GM18508 (cell line): ENCODE data around the gene ANAPC2.

Experiments
- ATAC-seq: cut with Tn5 transposase; IDR thresholded peaks from one replicate; pipeline ENCODE4 v1.9.1; 2021; ENCODE audit warnings: moderate number of reproducible peaks; ENCODE audit not compliant: insufficient read depth, unreplicated experiment

The ANAPC2 gene

DNA sequence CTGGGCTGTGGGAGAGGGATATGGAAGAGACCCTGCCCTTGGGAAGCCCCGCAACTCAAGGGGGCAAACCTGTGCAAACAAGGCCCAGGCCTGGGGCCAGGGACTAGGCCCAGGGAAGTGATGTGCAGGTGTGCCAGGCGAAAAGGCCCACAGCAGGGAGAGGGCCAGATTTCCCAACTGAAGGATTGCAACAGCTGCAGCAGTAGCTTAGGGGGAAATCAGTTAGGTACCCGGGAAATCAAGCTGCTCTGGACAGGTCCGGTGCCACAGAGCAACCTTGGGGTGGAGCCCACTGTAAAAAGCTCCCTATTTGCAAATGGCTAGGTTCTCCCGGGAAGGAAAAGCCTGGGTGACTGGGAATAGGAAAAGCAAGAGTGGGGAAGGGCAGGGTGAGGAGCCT is 39.0 kb downstream of the ANAPC2 start:
- no peak for ATAC-seq

DNA sequence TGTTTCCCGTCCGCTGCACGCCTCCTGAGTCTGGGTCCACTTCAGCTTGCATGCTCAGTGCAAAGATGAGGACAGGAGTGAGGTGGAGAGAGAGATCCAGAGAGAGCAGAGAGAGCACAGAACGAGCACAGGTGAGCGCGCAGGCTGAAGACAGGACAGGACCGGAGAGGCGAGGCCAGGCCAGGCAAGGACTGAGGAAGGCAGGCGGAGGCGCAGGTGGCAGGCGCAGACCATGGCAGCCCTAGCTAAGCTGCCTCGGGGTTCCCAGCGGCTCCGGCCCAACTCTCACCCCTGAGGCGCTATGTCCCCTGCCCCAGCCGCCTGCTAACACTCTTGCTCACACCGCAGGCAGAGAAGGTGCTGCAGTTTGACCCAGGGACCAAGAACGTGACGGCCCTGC is 39.7 kb downstream of the ANAPC2 start:
- ATAC-seq: no peak

DNA sequence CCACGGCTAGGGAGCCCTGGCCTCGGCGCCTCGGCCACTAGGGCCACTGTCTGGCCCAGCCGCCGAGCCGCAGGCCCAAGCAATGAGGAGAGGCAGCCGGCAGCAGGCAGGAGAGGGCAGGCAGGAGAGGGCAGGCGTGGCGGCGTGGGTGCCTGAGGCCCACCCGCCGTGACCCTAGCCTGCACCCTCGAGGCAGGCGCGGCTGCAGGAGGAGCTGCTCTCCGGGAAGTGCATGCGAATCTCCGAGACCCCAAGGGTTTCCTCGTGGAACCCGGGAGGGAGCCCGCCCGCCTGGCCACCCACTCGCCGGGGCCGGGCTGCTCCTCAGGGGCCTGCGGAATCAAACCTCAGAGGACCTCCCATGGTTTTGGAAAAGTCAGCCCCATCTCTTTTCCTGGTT is 40.1 kb downstream of the ANAPC2 start:
- ATAC-seq: no peak

DNA sequence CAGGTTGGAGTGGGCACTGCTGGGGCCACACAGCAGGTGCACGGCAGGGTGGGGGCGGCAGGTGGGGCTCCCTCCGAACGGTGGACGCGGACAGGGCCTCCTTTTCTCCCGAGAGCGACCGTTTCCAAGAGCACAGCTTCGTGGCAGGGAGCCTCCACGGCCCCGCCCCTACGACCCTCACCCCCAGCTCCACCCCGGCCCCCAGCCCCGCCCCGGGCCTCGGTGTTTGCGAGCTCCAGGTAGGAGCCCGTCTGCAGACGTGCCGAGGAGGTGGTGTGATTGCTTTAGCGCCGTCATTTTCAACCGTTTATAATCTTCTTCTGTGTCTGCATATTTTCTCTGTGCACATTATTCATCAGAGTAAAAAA is 40.6 kb downstream of the ANAPC2 start:
- ATAC-seq: no peak

DNA sequence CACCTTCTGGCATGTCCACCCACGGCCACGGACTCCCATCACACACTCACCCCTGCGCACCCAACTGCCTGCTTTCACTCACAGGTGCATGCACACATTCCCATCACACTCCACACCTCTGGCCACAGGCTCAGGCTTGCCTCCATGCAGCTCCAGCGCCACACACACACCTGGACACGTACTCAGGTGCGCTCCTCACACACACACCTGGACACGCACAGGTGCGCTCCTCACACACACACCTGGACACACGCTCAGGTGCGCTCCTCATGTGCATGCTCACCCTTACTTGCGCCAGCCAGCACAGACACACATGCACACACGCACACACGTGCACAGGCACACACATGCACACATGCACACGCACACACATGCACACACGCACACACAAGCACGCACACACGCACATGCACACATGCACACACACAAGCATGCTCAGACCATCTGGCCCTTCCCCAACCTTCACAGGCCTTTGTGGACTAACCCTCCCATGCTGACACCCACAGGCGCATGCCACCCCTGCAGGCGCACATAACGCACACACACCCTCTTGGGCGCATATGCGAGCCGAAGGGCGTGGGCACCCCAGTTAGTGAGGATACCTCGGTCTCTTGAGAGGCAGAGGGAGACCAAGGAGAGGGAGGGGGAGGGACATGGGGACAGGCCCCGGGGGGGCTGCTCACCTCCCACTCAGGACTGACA is 41.1 kb downstream of the ANAPC2 start:
- no peak for ATAC-seq

DNA sequence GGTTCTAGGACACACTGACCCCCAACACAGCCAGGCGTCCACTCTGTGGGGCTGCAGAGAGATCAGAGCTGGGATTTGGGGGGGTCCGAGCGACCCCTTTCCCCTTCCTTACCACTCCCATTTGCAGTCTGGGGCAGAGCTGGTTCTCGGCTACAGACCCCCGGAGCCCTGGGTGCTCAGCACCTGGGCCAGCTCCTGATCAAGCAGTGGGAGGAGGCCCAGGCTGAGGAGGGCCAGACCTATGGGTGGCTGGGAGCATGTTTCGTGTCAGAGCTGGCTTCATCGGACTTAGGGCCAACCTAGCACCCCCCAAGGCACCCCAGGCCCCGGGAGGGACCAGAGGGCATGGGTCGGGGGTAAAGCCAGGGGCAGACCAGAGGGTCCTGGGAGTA is 41.8 kb downstream of the ANAPC2 start:
- no peak for ATAC-seq

DNA sequence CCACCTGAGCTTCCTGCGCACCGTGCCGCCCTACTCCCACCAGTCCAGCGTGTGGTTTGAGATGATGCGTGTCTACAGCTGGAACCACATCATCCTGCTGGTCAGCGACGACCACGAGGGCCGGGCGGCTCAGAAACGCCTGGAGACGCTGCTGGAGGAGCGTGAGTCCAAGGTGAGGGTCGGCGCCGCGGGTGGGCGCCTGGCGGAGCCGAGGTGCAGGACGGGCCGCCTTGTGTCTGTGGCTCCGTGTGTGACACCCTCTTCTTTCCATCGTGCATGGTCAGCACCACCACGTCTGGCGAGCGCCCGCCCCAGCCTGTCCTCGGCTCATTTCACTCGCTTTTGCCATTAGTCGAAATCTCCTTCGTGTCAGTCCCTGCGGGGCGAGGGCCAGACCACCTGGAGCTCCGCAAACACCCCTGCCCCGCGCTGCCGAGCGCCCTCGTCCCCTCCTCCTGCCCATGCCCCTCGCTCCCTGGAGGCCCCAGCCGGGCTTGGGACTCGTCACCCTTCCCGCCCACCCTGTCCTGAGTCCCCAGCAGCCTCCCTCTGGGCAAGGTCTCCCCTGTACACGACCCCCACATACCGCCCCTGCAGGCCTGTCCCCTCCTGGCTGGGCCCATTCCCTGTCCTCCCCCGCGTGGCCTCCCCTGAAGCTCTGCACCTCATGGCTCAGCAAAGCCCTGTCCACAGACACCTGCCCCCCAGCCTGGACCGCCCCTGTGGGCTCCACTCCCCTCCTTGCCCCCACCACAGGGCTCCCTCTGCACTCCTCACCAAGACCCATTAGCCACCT is 42.4 kb downstream of the ANAPC2 start:
- ATAC-seq: no peak

DNA sequence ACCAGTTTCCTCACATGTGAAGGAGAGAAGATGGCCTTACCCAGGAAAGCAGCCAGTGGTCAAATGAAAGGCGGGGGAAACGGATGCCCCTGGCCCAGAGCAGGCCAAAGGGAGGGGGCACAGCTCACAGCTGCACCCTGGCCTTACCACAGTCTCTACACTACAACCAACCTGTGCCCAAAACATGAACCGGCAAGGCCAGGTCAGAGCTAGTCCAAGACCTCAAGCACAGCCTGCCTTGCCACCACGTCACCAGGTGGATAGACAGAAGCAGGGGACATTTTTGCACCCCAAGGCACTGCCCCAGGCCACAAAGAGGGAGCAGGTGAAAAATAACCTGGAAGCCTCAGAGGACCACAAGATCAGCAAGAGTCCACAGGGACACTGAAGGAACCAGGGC is 44.9 kb downstream of the ANAPC2 start:
- no peak for ATAC-seq

DNA sequence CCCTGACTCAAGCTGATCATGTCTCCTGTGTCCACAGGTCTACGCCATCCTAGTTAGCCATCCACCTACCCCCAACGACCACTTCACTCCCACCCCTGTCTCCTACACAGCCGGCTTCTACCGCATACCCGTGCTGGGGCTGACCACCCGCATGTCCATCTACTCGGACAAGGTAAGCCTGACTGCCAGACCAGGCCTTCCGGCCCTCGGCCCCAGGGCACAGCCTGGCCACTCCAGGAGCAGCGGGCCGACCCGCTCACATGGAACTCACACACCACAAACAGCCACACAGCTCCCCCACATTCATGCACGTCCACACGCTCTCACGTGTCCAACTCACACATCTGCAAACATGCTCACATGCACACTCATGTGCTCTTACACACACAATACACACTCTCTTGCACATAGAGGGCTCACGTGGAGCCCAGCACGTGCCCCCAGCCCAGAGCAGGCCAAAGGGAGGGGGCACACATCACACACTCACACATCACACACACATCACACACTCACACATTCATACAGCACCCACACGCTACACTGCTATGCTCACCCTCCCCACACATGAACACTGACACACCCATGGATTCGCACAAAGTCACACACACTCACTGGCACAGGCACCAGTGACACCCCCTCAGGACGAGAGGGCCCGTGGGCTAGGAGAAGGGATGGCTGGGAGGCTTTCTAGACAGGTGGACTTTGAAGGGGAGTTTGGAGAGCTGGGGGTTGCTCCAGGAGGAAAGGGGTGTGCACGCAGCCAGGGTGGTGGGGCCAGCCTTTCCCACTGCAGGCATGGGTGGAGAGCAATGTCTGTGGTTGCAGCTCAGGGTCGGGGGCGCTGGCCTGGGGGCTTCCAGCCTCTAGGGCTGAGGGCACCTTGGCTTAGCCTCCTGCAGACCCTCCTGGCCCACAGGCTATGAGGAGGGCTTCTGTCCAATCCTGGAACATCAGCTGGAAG is 46.1 kb downstream of the ANAPC2 start:
- ATAC-seq: no peak

DNA sequence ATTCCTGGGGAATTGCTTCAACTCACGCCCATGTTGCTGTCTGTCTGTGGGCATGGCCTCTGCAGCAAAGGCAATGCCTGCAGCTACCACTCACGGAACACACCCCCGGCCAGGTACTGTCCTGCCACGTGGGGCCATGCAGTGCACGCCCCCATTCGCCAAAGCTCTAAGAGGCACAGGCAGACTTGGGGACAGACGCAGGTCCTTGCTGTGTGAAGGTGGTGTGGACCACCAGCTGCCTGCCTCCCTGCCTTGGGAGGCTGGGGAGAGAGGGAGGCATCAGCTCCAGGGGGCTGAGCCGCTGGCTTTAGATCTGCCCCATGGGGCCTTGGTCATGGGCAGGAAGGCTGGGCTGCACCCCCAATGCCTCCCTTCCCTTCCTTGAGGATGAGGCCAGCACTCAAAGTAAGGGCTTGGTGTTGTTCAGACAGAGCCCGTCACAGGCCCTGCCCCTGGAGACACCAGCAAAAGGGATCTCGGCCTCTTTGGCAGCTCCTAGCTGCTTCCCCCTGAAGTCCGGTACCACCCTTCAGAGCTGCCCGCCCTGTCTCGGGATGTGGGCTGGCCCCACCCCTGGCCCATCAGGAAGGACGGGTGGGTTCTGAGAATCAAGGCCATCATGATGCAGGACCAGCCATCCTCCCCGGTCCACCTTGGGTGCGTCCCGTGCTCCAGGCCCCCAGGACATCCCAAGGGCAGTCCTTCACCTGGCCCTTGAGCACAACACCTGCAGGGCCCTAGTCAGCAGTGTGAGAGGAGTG is 47.1 kb downstream of the ANAPC2 start:
- ATAC-seq: no peak

DNA sequence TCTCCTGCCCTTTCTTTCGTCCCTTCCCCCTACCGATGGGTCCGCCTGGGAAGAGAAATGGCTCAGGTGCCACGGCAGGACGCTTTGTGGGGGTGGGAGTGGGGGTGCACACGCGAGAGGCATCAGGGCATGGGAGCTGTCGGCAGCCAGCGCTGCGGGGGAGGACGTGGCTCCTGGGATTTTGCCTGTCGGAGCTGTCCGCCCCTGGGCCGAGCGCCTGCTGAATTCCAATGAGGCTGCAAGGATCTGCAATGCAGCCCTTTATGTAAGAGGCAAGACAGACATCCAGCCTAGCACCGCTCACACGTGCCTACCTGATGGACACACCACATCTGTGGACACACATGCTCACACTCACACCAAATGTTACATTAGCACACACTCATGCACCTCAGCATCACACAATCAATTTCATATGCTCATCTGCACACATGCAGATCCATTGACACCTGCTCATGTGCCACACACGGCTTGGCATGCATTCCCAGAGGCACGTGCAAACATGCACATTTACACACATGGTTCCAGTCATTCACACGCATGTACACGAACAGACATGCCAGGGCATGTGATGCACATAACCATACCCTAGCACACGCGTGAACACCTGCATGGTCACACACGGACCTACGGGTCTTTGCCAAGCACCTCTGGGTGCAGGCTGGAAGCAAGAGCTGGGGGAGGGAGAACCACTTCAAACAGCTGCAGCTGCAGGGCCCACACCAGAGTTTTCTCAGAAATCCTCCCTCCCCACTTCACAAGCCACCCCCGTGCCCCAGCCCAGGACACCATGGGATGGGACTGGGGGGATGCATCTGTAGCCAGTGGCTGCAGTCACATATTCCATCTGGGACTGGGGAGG is 48.0 kb downstream of the ANAPC2 start:
- ATAC-seq: no peak

DNA sequence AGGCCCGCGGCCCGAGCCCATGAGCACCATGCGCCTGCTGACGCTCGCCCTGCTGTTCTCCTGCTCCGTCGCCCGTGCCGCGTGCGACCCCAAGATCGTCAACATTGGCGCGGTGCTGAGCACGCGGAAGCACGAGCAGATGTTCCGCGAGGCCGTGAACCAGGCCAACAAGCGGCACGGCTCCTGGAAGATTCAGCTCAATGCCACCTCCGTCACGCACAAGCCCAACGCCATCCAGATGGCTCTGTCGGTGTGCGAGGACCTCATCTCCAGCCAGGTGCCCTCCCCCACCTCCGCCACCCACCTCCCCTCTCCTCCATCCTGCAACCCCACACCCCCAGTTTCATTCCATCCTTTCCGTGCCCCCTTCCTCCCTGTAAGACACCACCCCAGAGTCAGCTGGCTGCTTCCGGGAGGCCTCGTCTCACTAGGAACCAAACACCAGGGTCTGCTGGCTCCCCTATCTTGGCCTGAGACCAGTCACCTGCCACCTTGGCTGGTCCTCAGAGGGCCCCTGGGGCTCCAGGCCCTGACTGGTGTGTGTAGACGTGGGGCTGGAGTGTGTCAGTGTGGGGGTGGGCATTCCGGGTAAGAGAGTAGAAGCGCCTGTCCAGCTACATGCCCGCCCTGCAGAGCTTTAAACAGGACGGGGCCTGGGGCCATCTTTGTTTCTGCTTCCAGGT is 48.8 kb downstream of the ANAPC2 start:
- ATAC-seq: no peak

DNA sequence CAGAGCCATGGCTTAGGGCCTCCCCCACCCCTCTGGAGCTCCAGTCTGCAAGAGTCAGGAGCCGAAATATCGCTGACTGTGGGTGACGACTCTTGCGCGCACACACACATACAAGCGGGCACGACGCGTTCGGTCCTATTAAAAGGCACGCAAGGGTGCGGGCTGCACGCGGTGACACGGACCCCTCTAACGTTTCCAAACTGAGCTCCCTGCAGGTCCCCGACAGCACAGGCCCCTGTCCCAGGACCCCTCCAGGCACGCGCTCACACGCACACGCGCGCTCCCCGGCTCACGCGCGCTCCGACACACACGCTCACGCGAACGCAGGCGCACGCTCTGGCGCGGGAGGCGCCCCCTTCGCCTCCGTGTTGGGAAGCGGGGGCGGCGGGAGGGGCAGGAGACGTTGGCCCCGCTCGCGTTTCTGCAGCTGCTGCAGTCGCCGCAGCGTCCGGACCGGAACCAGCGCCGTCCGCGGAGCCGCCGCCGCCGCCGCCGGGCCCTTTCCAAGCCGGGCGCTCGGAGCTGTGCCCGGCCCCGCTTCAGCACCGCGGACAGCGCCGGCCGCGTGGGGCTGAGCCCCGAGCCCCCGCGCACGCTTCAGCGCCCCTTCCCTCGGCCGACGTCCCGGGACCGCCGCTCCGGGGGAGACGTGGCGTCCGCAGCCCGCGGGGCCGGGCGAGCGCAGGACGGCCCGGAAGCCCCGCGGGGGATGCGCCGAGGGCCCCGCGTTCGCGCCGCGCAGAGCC is 49.5 kb downstream of the ANAPC2 start, which contains the start of gene GRIN1:
Gene GRIN1 (plus strand): TSS at position 433 of the 746 bp plus-strand sequence. CDS start 333 bp downstream, outside the sequence.
- no peak for ATAC-seq

DNA sequence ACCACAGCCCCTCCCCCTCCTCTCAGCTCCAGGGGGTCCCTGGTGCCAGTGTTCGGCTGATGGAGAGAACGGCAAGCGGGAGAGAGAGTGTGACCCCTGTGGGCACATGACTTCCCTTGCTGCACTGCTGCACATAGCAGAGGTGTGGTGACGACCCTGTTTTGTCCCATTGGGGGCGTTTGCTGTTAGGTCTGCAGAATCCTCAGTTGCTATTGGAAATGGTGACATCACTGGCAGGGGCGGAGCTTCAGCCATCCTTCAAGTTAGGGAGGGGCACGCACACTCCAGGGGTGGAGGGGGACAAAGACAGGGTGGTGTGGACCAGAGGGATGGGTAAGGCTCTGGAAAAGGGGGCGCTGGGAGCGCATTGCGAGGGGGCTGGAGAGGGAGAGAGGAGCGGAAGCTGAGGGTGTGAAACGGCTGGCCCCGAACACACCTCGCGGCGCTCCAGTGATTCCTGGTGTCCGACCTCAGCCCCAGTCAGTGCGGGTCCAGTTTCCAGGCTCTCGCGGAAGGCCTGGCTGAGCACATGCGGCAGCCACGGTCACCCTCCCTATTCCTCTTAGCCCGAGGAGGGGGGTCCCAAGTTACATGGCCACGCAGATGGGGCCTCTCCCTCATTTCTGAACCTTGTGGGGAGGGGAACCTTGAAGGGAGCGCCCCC is 50.2 kb downstream of the ANAPC2 start:
- no peak for ATAC-seq

DNA sequence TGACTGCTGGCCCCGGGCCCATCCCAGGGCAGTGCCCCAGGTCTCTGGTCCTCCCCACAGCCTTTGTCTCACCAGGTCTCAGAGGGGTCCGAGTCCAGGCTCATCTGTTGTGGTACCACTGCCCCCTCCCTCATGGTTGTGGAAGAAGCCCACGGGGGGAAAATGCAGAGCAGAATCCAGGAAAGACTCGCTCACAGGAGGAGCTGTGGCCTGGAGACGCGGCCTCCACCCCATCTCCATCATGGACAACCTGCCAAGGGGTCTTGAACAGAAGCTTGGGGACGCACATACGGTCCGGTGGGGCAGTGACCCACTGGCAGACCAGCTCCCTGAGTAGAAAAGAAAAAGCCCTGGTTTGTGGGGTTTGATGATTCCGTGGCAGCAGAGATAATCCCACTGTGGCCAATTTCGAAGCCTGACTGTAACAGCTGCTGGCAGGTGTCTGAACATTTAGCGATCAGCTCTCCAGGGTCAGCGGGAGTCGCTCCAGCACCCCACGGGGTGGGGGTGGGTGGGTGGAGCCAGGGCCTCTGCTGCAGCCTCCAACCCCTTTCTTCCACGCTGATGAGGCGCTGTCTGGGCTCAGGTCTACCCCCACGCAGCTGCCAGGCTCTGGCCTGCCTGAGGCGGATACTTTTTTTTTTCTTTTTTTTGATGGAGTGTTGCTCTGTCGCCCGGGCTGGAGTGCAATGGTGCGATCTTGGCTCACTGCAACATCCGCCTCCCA is 51.3 kb downstream of the ANAPC2 start:
- no peak for ATAC-seq

DNA sequence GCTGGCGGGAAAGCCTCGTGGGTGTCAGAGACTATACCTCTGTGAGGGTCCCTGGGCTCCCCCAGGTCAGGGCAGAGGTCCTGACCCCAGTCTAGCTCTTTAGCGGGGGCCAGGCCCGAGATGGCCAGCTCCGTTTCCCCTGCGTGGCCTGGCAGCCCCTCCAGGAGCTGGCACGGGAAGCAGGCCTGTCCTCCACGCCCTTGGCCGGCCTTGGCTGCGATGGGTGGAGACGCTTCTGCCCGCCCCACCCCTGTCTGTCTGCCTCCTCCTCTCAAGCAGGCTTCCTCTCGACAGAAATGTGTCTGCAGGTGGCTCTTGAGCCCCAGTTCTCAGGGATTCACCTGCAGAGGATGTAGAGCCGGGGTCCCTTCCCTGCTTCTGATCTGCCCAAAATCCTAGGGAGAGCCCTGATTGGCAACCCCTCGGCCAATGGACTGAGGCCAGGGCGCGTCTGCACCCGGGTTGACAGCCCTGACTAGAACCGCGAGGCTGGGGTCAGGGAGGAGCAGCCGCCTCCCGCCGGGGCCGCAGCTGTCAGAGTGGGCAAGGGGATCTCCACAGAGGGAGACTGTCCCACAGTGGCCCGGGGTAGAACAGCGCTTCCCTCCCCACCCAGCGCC is 52.0 kb downstream of the ANAPC2 start:
- ATAC-seq: no peak
